GM06990 (cell line): ENCODE data around the gene GOLGA2.
"Not testable (repeated sequence)": the region's sequence is repeated elsewhere in the genome, so short reads cannot be mapped to it uniquely, and the experiment has no call there.

Source experiments
- DNase-seq: peaks from one replicate; pipeline ENCODE4 v3.0.0-alpha.2; 2011; ENCODE audit not compliant: insufficient read length; ENCODE audit errors: extremely low read depth
- H3K27me3 ChIP-seq: replicated peaks from 2 replicates; pipeline ENCODE4 v1.6.0; 2011; ENCODE audit warnings: low read length; ENCODE audit not compliant: control insufficient read depth, insufficient read depth
- H3K36me3 ChIP-seq: 2 replicates; pipeline ENCODE4 v1.5.1; 2011; ENCODE audit warnings: low read length; ENCODE audit not compliant: control insufficient read depth, insufficient read depth
- H3K4me3 ChIP-seq: replicated peaks from 2 replicates; pipeline ENCODE4 v1.5.1; 2011; ENCODE audit warnings: low read depth, mild to moderate bottlenecking, control low read depth, low read length
- CTCF ChIP-seq: IDR thresholded peaks from 2 replicates; pipeline ENCODE4 v1.5.1; 2011; ENCODE audit warnings: low read length, control low read depth, mild to moderate bottlenecking, inconsistent platforms; ENCODE audit not compliant: insufficient read depth, poor library complexity, severe bottlenecking

Gene GOLGA2

GRCh38 chr9:128233817-128234406 is 41.9 kb downstream of the GOLGA2 start:
- Histone ChIP-seq H3K4me3 (no peak overlapping the region), H3K36me3 (no peaks in the 10 kb centered on the region), H3K27me3 (peaks cover 3% of the 10 kb centered on the region)
- DNase-seq: no peak
- no peak for TF ChIP-seq CTCF

DNA sequence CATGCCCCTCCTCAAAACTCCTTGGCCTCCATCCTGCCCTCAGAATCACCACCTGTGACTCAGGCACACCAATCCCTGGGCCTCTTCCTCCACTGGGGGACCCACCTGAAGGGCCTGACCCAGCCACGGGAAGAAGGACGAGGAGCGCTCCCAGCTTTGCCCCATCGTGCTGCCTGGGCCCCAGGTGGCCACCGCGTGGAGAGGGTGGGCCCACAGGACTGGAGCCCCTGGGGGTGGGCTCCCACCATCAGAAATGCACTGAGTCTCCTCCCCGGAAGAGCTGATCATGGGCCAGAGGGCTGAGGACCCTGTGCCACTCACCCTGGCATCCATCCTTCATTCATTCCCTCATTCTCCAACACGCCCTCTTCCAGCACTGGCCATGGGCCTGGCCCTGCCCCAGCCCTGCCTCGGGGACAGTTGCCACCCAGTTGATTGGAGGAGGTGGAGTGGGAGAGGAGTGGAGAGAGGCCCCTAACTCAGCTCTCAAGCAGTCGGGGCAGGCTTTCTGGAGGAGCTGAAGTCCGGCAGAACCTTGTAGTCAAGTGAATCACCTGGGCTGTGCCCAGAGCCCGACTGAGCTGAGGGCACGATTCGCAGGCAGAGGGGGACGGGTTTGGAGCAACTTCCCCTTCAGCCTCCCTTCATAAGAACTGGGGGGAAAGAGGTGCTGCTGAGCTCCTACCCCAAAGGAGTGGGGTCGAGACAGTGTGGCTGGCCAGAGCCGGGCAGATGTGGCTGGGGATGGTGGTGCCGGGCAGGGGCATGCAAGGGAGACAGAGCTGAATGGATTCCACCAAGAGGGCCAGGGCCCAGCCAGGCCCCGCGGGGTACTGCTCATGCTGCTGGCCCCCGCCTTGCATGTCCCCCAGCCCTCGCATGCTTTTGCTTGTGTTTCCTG is 43.0 kb downstream of the GOLGA2 start:
- H3K27me3 ChIP-seq: peaks cover 3% of the 10 kb centered on the region
- TF ChIP-seq CTCF: no peak
- no peaks in the 10 kb centered on the region for H3K36me3 ChIP-seq
- no peak overlapping the region for H3K4me3 ChIP-seq
- DNase-seq: no peak

GRCh38 chr9:128231638-128232527 is 43.9 kb downstream of the GOLGA2 start:
- Histone ChIP-seq H3K27me3 (peaks cover 3% of the 10 kb centered on the region), H3K36me3 (no peaks in the 10 kb centered on the region), H3K4me3 (no peak overlapping the region)
- no peak for DNase-seq
- no peak for TF ChIP-seq CTCF

DNA sequence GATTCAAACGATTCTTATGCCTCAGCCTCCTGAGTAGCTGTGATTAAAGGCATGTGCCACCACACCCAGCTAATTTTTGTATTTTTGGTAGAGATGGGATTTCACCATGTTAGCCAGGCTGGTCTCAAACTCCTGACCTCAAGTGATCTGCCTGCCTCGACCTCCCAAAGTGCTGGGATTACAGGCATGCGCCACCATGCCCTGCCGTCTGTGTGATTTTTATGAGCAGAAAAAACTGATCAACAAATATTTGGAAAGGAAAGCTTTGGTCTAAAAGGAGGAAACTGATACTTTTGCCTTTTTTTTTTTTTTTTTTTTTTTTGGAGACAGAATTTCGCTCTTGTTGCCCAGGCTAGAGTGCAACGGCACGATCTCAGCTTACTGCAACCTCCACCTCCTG is 44.9 kb downstream of the GOLGA2 start:
- H3K36me3 ChIP-seq, H3K4me3 ChIP-seq, H3K27me3 ChIP-seq, DNase-seq: not testable (repeated sequence)

GRCh38 chr9:128226412-128226801 is 49.4 kb downstream of the GOLGA2 start:
- Histone ChIP-seq H3K36me3 (no peaks in the 10 kb centered on the region), H3K4me3 (no peak overlapping the region), H3K27me3 (peaks cover 1% of the 10 kb centered on the region; the same call in 1 of the 2 replicates)
- no peak for TF ChIP-seq CTCF
- no peak for DNase-seq
